ENCODE measurements around the gene TDG. TPM values are rescaled to one million over a fixed set of nuclear protein-coding genes. Genes with fewer than 3 reads are reported as not detected.

TDG gene
- polyA plus RNA-seq, 3 donors: 12.6 to 22.4 (median 20.1) TPM

DNA sequence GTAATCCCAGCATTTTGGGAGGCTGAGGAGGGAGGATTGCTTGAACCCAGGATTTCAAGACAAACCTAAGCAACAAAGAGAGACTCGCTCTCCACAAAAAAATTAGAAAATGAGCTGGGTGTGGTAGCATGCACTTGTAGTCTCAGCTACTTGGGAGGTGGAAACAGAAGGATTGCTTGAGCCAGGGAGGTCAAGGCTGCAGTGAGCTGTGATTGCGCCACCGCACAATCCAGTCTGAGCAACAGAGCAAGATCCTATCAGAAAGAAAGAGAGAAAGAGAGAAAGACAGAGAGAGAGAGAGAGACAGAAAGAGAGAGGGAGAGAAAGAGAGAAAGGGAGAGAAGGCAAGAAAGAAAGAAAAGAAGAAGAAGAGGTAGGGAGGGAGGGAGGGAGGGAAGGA lies 37.0 kb downstream of the TDG start:
- peaks cover 0 to 24% (median 11%) of the 10 kb centered on the region in 3 donors for H3K27me3 Mint-ChIP-seq (ENCODE audit: low read depth in 3 of 3)
- Histone ChIP-seq H4K20me1 (ENCODE audit: insufficient read depth, low read length) (no peaks in the 10 kb centered on the region), H3K36me3 (replicated peaks in 1 of 2; ENCODE audit: control insufficient read depth in 1 of 2, insufficient read depth in 2 of 2, low read length in 2 of 2) (no peaks in the 10 kb centered on the region), H3K27ac (ENCODE audit: low read depth in 1 of 2, low read length in 2 of 2) (no peak overlapping the region), H3K9ac (ENCODE audit: insufficient read depth, low read length, poor library complexity, severe bottlenecking) (no peak overlapping the region), H3K9me3 (replicated peaks in 1 of 2; ENCODE audit: control insufficient read depth in 1 of 2, insufficient read depth in 1 of 2, low read length in 2 of 2) (no peaks in the 10 kb centered on the region), H3K27me3 (ENCODE audit: control insufficient read depth in 2 of 2, insufficient read depth in 2 of 2, low read length in 2 of 2) (peaks cover 3% of the 10 kb centered on the region in 2 donors), H3K4me2 (replicated peaks; ENCODE audit: extremely low read depth, low read length, poor library complexity, severe bottlenecking) (no peak overlapping the region), H3K79me2 (ENCODE audit: insufficient read depth, low read length) (no peaks in the 10 kb centered on the region), H2AFZ (ENCODE audit: insufficient read depth, low read depth, low read length, poor library complexity, severe bottlenecking) (no peak overlapping the region), H3K4me1 (ENCODE audit: control insufficient read depth in 1 of 2, insufficient read depth in 2 of 2, low read length in 2 of 2) (no peaks in the 10 kb centered on the region), H3K4me3 (replicated peaks in 1 of 3; ENCODE audit: low read depth in 2 of 3, low read length in 3 of 3) (no peak overlapping the region)
- intact Hi-C loops (cut with micrococcal nuclease): no loop called here
- no peak overlapping the region for H3K4me3 Mint-ChIP-seq
- no peaks in the 10 kb centered on the region for H3K36me3 Mint-ChIP-seq
- DNase-seq: no peak
- WGBS (ENCODE audit: insufficient coverage): 91% methylated on average over 2 of the region's 3 CpGs
- no peaks in the 10 kb centered on the region for H3K4me1 Mint-ChIP-seq
- H3K27ac Mint-ChIP-seq: no peak overlapping the region
- TF ChIP-seq, protein P1, sequence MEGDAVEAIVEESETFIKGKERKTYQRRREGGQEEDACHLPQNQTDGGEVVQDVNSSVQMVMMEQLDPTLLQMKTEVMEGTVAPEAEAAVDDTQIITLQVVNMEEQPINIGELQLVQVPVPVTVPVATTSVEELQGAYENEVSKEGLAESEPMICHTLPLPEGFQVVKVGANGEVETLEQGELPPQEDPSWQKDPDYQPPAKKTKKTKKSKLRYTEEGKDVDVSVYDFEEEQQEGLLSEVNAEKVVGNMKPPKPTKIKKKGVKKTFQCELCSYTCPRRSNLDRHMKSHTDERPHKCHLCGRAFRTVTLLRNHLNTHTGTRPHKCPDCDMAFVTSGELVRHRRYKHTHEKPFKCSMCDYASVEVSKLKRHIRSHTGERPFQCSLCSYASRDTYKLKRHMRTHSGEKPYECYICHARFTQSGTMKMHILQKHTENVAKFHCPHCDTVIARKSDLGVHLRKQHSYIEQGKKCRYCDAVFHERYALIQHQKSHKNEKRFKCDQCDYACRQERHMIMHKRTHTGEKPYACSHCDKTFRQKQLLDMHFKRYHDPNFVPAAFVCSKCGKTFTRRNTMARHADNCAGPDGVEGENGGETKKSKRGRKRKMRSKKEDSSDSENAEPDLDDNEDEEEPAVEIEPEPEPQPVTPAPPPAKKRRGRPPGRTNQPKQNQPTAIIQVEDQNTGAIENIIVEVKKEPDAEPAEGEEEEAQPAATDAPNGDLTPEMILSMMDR (IDR thresholded peaks at IDR 0.05): no peak
- H3K9me3 Mint-ChIP-seq: peaks cover 0 to 2% (median 0%) of the 10 kb centered on the region in 7 donors

DNA sequence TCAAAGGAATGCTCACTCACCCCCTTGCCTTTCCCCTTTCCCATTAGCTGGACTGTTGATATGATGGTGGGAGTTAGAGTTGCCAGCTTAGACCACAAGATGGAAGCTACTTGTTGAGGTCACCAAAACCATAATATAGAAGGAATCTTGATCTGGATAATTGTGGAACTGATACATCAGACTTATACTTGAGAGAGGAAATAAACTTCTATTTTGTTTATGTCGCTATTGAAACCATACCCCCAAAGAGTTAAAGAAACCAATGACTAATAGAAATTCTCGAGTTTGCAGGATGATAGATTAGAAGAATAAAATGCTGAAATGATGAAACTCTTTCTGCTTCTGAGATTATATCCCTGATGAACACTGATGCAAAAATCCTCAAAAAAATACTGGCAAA lies 37.9 kb downstream of the TDG start:
- TF ChIP-seq, protein P1 (IDR thresholded peaks at IDR 0.05): no peak
- intact Hi-C loops (cut with micrococcal nuclease): no loop called here
- no peak for DNase-seq
- Mint-ChIP-seq H3K36me3 (no peaks in the 10 kb centered on the region), H3K27me3 (ENCODE audit: low read depth in 3 of 3) (peaks cover 0 to 25% (median 11%) of the 10 kb centered on the region in 3 donors), H3K4me1 (no peaks in the 10 kb centered on the region), H3K4me3 (no peak overlapping the region), H3K27ac (no peak overlapping the region), H3K9me3 (peaks cover 0 to 2% (median 1%) of the 10 kb centered on the region in 7 donors)
- H3K4me2 ChIP-seq (replicated peaks; ENCODE audit: extremely low read depth, low read length, poor library complexity, severe bottlenecking): no peak overlapping the region
- no peaks in the 10 kb centered on the region for H4K20me1 ChIP-seq (ENCODE audit: insufficient read depth, low read length)
- no CpG with 5 or more reads among the region's 2 CpGs for WGBS (ENCODE audit: insufficient coverage)
- H3K9me3 ChIP-seq (replicated peaks in 1 of 2; ENCODE audit: control insufficient read depth in 1 of 2, insufficient read depth in 1 of 2, low read length in 2 of 2): no peaks in the 10 kb centered on the region
- no peak overlapping the region for H3K27ac ChIP-seq (ENCODE audit: low read depth in 1 of 2, low read length in 2 of 2)
- no peaks in the 10 kb centered on the region for H3K4me1 ChIP-seq (ENCODE audit: control insufficient read depth in 1 of 2, insufficient read depth in 2 of 2, low read length in 2 of 2)
- H3K27me3 ChIP-seq (ENCODE audit: control insufficient read depth in 2 of 2, insufficient read depth in 2 of 2, low read length in 2 of 2): peaks cover 3% of the 10 kb centered on the region in 2 donors
- H2AFZ ChIP-seq (ENCODE audit: insufficient read depth, low read depth, low read length, poor library complexity, severe bottlenecking): no peak overlapping the region
- H3K36me3 ChIP-seq (replicated peaks in 1 of 2; ENCODE audit: control insufficient read depth in 1 of 2, insufficient read depth in 2 of 2, low read length in 2 of 2): no peaks in the 10 kb centered on the region
- no peaks in the 10 kb centered on the region for H3K79me2 ChIP-seq (ENCODE audit: insufficient read depth, low read length)
- H3K9ac ChIP-seq (ENCODE audit: insufficient read depth, low read length, poor library complexity, severe bottlenecking): no peak overlapping the region
- no peak overlapping the region for H3K4me3 ChIP-seq (replicated peaks in 1 of 3; ENCODE audit: low read depth in 2 of 3, low read length in 3 of 3)
